Colonic mucosa (tissue), 4 donors: ENCODE results near the gene OSBPL10. TPM values are rescaled to one million over a fixed set of nuclear protein-coding genes. Genes with fewer than 3 reads are reported as not detected.

Experiments used
- DNase-seq: peaks from one replicate; pipeline ENCODE4 v3.0.0-alpha.2; 2020
- H3K27ac ChIP-seq: fragments of 200-600 bp; one replicate; pipeline ENCODE4 v1.8.0; 2021
- H3K27me3 ChIP-seq: fragments of 200-600 bp; one replicate; pipeline ENCODE4 v1.8.0; 2021
- H3K36me3 ChIP-seq: fragments of 200-600 bp; one replicate; pipeline ENCODE4 v1.8.0; 2021
- H3K4me1 ChIP-seq: fragments of 200-600 bp; one replicate; pipeline ENCODE4 v1.8.0; 2021; ENCODE audit warnings: mild to moderate bottlenecking
- H3K4me3 ChIP-seq: fragments of 200-600 bp; one replicate; pipeline ENCODE4 v1.8.0; 2021
- H3K9ac ChIP-seq, 2 donors: one replicate each; pipeline ENCODE4 v1.7.0; 2013; ENCODE audit warnings: control low read depth in 2 of 2, low read depth in 2 of 2, low read length in 2 of 2
- H3K9me3 ChIP-seq: fragments of 200-600 bp; one replicate; pipeline ENCODE4 v1.8.0; 2021
- intact Hi-C: fragments of 100-400 bp; cut with DNase I; formaldehyde crosslinking; loops from one replicate; pipeline ENCODE4 v1.14.1; 2022
- total RNA-seq, 2 donors: library from RNA; stranded (reverse); fragmentation: NEBNext Ultra II Directional in 1 of 2; extraction: Animal tissue kit (Norgen Biotek cat#: 25700) in 1 of 2; gene quantifications; one replicate each; pipeline ENCODE4 v1.2.1, GENCODE V29; 2021
- TF ChIP-seq, protein P1 (sequence below): fragments of 200-600 bp; IDR thresholded peaks from one replicate; pipeline ENCODE4 v1.8.0; 2022; ENCODE audit warnings: antibody characterized with exemption, mild to moderate bottlenecking
- donor health status: healthy.
- donor health status: DM: no; HTN: no; CAD: no.
- donor health status: DM: no; HTN: no; CAD: no.

The OSBPL10 gene
- total RNA-seq, 2 donors from 2014 or later = 20.0 to 34.4 TPM

DNA sequence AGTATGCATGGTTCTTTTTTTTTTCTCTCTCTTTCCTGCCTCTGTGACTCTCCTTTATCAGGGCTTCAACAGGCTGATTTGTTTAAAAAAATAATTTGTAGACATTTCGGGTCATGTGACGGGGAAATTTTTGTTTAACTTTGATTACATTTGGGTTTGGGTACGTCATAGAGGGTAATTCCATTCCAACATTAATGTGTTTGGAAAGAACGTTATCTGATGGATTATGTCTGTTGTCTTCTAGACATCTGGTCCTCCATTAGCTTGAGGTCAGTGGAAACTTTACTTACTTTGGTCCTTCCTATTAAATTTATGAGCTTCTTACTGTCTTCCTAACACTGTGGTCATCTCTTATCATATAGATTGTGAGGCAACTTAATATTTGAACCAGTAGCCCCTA lies 367.4 kb downstream of the OSBPL10 start:
- intact Hi-C loops = no loop called here
- TF ChIP-seq, protein P1, sequence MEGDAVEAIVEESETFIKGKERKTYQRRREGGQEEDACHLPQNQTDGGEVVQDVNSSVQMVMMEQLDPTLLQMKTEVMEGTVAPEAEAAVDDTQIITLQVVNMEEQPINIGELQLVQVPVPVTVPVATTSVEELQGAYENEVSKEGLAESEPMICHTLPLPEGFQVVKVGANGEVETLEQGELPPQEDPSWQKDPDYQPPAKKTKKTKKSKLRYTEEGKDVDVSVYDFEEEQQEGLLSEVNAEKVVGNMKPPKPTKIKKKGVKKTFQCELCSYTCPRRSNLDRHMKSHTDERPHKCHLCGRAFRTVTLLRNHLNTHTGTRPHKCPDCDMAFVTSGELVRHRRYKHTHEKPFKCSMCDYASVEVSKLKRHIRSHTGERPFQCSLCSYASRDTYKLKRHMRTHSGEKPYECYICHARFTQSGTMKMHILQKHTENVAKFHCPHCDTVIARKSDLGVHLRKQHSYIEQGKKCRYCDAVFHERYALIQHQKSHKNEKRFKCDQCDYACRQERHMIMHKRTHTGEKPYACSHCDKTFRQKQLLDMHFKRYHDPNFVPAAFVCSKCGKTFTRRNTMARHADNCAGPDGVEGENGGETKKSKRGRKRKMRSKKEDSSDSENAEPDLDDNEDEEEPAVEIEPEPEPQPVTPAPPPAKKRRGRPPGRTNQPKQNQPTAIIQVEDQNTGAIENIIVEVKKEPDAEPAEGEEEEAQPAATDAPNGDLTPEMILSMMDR = no peak
- Histone ChIP-seq H3K4me3 (no peak overlapping the region), H3K4me1 (no peaks in the 10 kb centered on the region), H3K27ac (no peak overlapping the region), H3K9ac (no peak overlapping the region), H3K36me3 (no peaks in the 10 kb centered on the region), H3K27me3 (no peaks in the 10 kb centered on the region), H3K9me3 (no peaks in the 10 kb centered on the region)
- no peak for DNase-seq

DNA sequence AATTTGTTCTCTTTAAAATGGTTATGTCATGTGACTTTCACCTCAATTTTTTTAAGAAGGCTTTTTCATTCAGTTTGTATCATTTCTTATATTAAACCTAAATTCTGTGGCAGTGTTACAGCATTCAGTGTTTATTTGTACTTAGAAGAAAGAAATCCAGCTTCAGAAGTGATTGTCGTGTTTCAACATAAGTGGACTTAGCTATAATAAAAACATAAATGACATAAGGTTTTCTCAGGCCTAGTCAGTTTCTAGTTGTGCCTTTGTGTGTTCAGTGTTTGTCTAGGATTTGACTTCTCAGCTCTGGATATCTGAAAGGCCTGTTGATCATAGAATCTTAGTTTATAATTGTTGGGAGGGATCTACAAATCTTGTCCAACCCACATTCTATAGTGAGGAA lies 367.9 kb downstream of the OSBPL10 start:
- no peak overlapping the region for H3K4me3 ChIP-seq
- H3K27ac ChIP-seq = no peak overlapping the region
- no peaks in the 10 kb centered on the region for H3K36me3 ChIP-seq
- TF ChIP-seq, protein P1 = no peak
- no peaks in the 10 kb centered on the region for H3K27me3 ChIP-seq
- H3K9ac ChIP-seq = no peak overlapping the region
- intact Hi-C loops = no loop called here
- no peak for DNase-seq
- no peaks in the 10 kb centered on the region for H3K9me3 ChIP-seq
- H3K4me1 ChIP-seq = no peaks in the 10 kb centered on the region

Other genes starting within 250 kb of the OSBPL10 start
- gene ZNF860, start 488 bp upstream of the OSBPL10 start, total RNA-seq = 1 to 10 TPM in 1 of 2 donors, under 1 TPM in 1; 0.53 to 1.5 TPM
- gene GPD1L, start 125.4 kb upstream of the OSBPL10 start, total RNA-seq = 10 to 100 TPM; 70.3 to 78.4 TPM